GM06990 (cell line): ENCODE data around the gene C5orf47.

Experiments
- DNase-seq: peaks from one replicate; pipeline ENCODE4 v3.0.0-alpha.2; 2011; ENCODE audit not compliant: insufficient read length; ENCODE audit errors: extremely low read depth
- H3K27me3 ChIP-seq: replicated peaks from 2 replicates; pipeline ENCODE4 v1.6.0; 2011; ENCODE audit warnings: low read length; ENCODE audit not compliant: control insufficient read depth, insufficient read depth
- H3K36me3 ChIP-seq: 2 replicates; pipeline ENCODE4 v1.5.1; 2011; ENCODE audit warnings: low read length; ENCODE audit not compliant: control insufficient read depth, insufficient read depth
- H3K4me3 ChIP-seq: replicated peaks from 2 replicates; pipeline ENCODE4 v1.5.1; 2011; ENCODE audit warnings: low read depth, mild to moderate bottlenecking, control low read depth, low read length
- TF ChIP-seq, protein P1 (sequence below): IDR thresholded peaks from 2 replicates; pipeline ENCODE4 v1.5.1; 2011; ENCODE audit warnings: low read length, control low read depth, mild to moderate bottlenecking, inconsistent platforms; ENCODE audit not compliant: insufficient read depth, poor library complexity, severe bottlenecking

C5orf47 gene

DNA sequence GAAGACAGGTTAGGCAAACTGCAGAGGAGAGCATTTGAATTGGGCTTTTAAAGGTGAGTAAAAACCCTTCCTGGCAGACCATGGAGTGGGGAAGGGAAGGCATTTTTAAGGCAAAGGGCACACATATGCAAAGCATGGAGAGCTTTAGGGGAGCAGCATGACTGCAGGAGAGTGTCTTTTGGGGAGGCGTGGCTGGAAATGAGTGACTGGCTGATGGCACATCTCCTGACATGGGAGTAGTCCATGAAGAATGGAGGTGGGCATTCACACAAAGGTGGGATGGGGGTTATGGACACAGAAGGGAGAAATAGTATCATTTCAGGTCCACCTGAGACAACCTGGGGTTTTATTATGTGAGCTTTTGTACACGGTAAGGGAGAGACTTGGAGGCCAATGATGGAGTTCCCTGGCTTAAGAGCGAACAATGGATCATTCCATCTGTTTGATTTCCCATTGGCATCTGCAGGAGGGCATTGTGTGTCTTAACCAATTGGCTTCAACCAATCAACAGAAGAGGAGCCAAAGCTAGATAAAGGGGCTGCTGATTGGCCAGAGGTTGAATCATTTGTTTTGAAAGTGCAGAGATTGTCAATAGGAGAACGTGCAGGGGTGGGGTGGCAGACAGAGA, 58.6 kb downstream of the C5orf47 start:
- DNase-seq = no peak

GRCh38 chr5:174052636-174053035, 63.7 kb downstream of the C5orf47 start:
- TF ChIP-seq, protein P1, sequence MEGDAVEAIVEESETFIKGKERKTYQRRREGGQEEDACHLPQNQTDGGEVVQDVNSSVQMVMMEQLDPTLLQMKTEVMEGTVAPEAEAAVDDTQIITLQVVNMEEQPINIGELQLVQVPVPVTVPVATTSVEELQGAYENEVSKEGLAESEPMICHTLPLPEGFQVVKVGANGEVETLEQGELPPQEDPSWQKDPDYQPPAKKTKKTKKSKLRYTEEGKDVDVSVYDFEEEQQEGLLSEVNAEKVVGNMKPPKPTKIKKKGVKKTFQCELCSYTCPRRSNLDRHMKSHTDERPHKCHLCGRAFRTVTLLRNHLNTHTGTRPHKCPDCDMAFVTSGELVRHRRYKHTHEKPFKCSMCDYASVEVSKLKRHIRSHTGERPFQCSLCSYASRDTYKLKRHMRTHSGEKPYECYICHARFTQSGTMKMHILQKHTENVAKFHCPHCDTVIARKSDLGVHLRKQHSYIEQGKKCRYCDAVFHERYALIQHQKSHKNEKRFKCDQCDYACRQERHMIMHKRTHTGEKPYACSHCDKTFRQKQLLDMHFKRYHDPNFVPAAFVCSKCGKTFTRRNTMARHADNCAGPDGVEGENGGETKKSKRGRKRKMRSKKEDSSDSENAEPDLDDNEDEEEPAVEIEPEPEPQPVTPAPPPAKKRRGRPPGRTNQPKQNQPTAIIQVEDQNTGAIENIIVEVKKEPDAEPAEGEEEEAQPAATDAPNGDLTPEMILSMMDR = no peak

More for the DNA sequence above, 58.6 kb downstream of the C5orf47 start:
- TF ChIP-seq, protein P1 = no peak
- Histone ChIP-seq H3K36me3 (no peaks in the 10 kb centered on the region), H3K4me3 (no peak overlapping the region), H3K27me3 (no peaks in the 10 kb centered on the region; the same call in 1 of the 2 replicates)

DNA sequence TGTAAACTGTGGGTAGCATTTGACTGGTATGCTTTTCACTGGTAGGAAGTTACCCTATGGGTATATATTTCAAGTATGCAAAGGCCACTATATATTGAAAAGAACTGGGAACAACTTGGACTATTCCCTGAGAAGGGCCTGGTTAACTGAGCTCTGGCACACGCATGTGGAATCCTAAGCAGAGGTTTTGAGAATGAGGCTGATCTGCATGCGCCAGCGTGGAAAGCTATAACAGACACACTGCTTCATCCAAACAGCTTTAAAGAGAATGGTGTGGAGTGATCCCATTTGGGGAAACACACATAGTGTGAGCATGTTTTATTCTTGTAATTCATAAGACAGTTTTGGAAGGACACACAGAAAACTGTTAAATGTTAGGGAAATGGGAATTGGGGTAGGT, 64.9 kb downstream of the C5orf47 start:
- no peak overlapping the region for H3K4me3 ChIP-seq

More at GRCh38 chr5:174052636-174053035, 63.7 kb downstream of the C5orf47 start:
- Histone ChIP-seq H3K27me3 (no peaks in the 10 kb centered on the region), H3K36me3 (no peaks in the 10 kb centered on the region), H3K4me3 (no peak overlapping the region)
- no peak for DNase-seq

More for the DNA sequence above, 64.9 kb downstream of the C5orf47 start:
- TF ChIP-seq, protein P1 = no peak
- DNase-seq = no peak
- Histone ChIP-seq H3K27me3 (no peaks in the 10 kb centered on the region), H3K36me3 (no peaks in the 10 kb centered on the region)
